HepG2 (cell line): ENCODE results near the gene ITGA6. TPM values are rescaled to one million over a fixed set of nuclear protein-coding genes. Genes with fewer than 3 reads are reported as not detected.

Experiments used
- HDAC1 ChIP-seq: sonication (generic); formaldehyde crosslinking; IDR thresholded peaks from 2 replicates; pipeline ENCODE4 v1.5.1; 2020; ENCODE audit warnings: mild to moderate bottlenecking, missing genetic modification reagents
- IKZF4 ChIP-seq: sonication (generic); formaldehyde crosslinking; IDR thresholded peaks from 2 replicates; pipeline ENCODE4 v1.5.1; 2020; ENCODE audit warnings: borderline replicate concordance, mild to moderate bottlenecking, low read depth, missing genetic modification reagents; ENCODE audit errors: not compliant biosample characterization
- KDM6A ChIP-seq: IDR thresholded peaks from 2 replicates; pipeline ENCODE4 v1.6.1; 2016; ENCODE audit warnings: low read depth
- LCORL ChIP-seq, 2 experiments: fragments of 450-650 bp in 1 of 2; sonication (generic) in 1 of 2; formaldehyde crosslinking in 1 of 2; IDR thresholded peaks; 2 replicates each; pipeline versions ENCODE4 v1.5.0 to v1.6.1; 2017 to 2020; ENCODE audit warnings: antibody characterized with exemption in 1 of 2, missing genetic modification reagents in 1 of 2
- MEIS2 ChIP-seq: sonication (generic); formaldehyde crosslinking; IDR thresholded peaks from 2 replicates; pipeline ENCODE4 v1.9.0; 2021; ENCODE audit warnings: mild to moderate bottlenecking, missing genetic modification reagents
- TERF1 ChIP-seq: sonication (generic); formaldehyde crosslinking; IDR thresholded peaks from 2 replicates; pipeline ENCODE4 v1.8.0; 2022; ENCODE audit warnings: mild to moderate bottlenecking, missing genetic modification reagents, moderate library complexity
- XBP1 ChIP-seq: sonication (generic); formaldehyde crosslinking; IDR thresholded peaks from 2 replicates; pipeline ENCODE4 v1.5.0; 2020; ENCODE audit warnings: missing genetic modification reagents
- ZNF160 ChIP-seq: sonication (generic); formaldehyde crosslinking; IDR thresholded peaks from 2 replicates; pipeline ENCODE4 v1.8.0; 2022; ENCODE audit warnings: mild to moderate bottlenecking, inconsistent platforms, missing genetic modification reagents
- ZNF235 ChIP-seq: sonication (generic); formaldehyde crosslinking; IDR thresholded peaks from 2 replicates; pipeline ENCODE4 v1.8.1; 2023; ENCODE audit warnings: mild to moderate bottlenecking, missing genetic modification reagents, borderline replicate concordance
- ZNF274 ChIP-seq: sonication (generic); formaldehyde crosslinking; IDR thresholded peaks from 2 replicates; pipeline ENCODE4 v1.5.1; 2020; ENCODE audit warnings: mild to moderate bottlenecking, missing genetic modification reagents
- ZNF350 ChIP-seq: sonication (generic); formaldehyde crosslinking; IDR thresholded peaks from 2 replicates; pipeline ENCODE4 v1.4.0; 2020; ENCODE audit warnings: mild to moderate bottlenecking, low read depth, missing genetic modification reagents, borderline replicate concordance
- ZNF550 ChIP-seq: sonication (generic); formaldehyde crosslinking; IDR thresholded peaks from 2 replicates; pipeline ENCODE4 v1.4.0; 2020; ENCODE audit warnings: mild to moderate bottlenecking, missing genetic modification reagents, borderline replicate concordance
- ZNF598 ChIP-seq: sonication (generic); formaldehyde crosslinking; IDR thresholded peaks from 2 replicates; pipeline ENCODE4 v1.5.1; 2020; ENCODE audit warnings: mild to moderate bottlenecking, missing genetic modification reagents, borderline replicate concordance
- ZSCAN9 ChIP-seq: IDR thresholded peaks from 2 replicates; pipeline ENCODE4 v1.6.1; 2016; ENCODE audit warnings: borderline replicate concordance
- polyA plus RNA-seq, 8 experiments: library from polyadenylated mRNA; depleted of rRNA in 3 of 8; stranded (reverse) in 7 of 8; unstranded in 1 of 8; fragments of >200 nt; fragmentation: Illumina TruSeq in 4 of 8; extraction: Trizol in 4 of 8; gene quantifications; 2 replicates each; pipeline versions ENCODE4 v1.2.1 to v1.2.3, GENCODE V29; 2011 to 2016; ENCODE audit warnings: low read depth in 4 of 8, missing spikeins in 1 of 8, mixed read lengths in 1 of 8; ENCODE audit not compliant: insufficient read depth in 1 of 8
- total RNA-seq, 5 experiments: library from RNA; depleted of rRNA; stranded (reverse); fragments of >200 nt; fragmentation: Illumina TruSeq; extraction: Trizol; gene quantifications; 2 replicates each; pipeline ENCODE4 v1.2.3, GENCODE V29; 2016; ENCODE audit warnings: low read depth in 1 of 5
- TF ChIP-seq, protein P1 (sequence below): sonication (generic); formaldehyde crosslinking; IDR thresholded peaks from 2 replicates; pipeline ENCODE4 v1.4.0; 2020; ENCODE audit warnings: missing genetic modification reagents
- TF ChIP-seq, protein P2 (sequence below): sonication (generic); formaldehyde crosslinking; IDR thresholded peaks from 2 replicates; pipeline ENCODE4 v1.4.0; 2020; ENCODE audit warnings: missing genetic modification reagents; ENCODE audit errors: not compliant biosample characterization
- TF ChIP-seq, protein P3 (sequence below): sonication (generic); formaldehyde crosslinking; IDR thresholded peaks from 2 replicates; pipeline ENCODE4 v1.5.1; 2020; ENCODE audit warnings: mild to moderate bottlenecking, missing genetic modification reagents, moderate library complexity
- TF ChIP-seq, protein P4 (sequence below): sonication (generic); formaldehyde crosslinking; IDR thresholded peaks from 2 replicates; pipeline ENCODE4 v1.8.0; 2022; ENCODE audit warnings: mild to moderate bottlenecking, missing genetic modification reagents; ENCODE audit not compliant: insufficient replicate concordance

ITGA6 gene
- total and polyA plus RNA-seq, 2 of the 13 experiments (the other 11 are each of a cell fraction or from before 2014, with no cell fraction given): 24.0 to 92.5 TPM

- TF ChIP-seq MEIS2 (CRISPR knock-in tag): peak; percentile 17; the same call in 1 of the 2 replicates
- TF ChIP-seq ZNF350 (CRISPR knock-in tag): no peak
- TF ChIP-seq, protein P1, sequence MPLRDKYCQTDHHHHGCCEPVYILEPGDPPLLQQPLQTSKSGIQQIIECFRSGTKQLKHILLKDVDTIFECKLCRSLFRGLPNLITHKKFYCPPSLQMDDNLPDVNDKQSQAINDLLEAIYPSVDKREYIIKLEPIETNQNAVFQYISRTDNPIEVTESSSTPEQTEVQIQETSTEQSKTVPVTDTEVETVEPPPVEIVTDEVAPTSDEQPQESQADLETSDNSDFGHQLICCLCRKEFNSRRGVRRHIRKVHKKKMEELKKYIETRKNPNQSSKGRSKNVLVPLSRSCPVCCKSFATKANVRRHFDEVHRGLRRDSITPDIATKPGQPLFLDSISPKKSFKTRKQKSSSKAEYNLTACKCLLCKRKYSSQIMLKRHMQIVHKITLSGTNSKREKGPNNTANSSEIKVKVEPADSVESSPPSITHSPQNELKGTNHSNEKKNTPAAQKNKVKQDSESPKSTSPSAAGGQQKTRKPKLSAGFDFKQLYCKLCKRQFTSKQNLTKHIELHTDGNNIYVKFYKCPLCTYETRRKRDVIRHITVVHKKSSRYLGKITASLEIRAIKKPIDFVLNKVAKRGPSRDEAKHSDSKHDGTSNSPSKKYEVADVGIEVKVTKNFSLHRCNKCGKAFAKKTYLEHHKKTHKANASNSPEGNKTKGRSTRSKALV: peak; percentile 22
- TF ChIP-seq IKZF4 (CRISPR knock-in tag): no peak
- no peak; the same call in 1 of the 2 replicates for TF ChIP-seq ZSCAN9 (CRISPR knock-in tag)
- no peak for TF ChIP-seq KDM6A (CRISPR knock-in tag)
- TF ChIP-seq ZNF235: peak; percentile 42; the same call in 1 of the 2 replicates
- no peak for TF ChIP-seq LCORL (IDR thresholded peaks at IDR 0.05)
- peak; percentile 68 for TF ChIP-seq LCORL (CRISPR knock-in tag; IDR thresholded peaks at IDR 0.05)
- peak; percentile 35; the same call in 1 of the 2 replicates for TF ChIP-seq ZNF160 (CRISPR knock-in tag)
- no peak for TF ChIP-seq XBP1 (CRISPR knock-in tag)
- no peak for TF ChIP-seq TERF1
- 0 out of 2 replicates have a peak, but pooled peaks have one; percentile 55 for TF ChIP-seq ZNF274 (CRISPR knock-in tag)
- TF ChIP-seq, protein P2, sequence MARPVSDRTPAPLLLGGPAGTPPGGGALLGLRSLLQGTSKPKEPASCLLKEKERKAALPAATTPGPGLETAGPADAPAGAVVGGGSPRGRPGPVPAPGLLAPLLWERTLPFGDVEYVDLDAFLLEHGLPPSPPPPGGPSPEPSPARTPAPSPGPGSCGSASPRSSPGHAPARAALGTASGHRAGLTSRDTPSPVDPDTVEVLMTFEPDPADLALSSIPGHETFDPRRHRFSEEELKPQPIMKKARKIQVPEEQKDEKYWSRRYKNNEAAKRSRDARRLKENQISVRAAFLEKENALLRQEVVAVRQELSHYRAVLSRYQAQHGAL (CRISPR knock-in tag): no peak
- TF ChIP-seq ZNF550 (CRISPR knock-in tag): no peak
- TF ChIP-seq ZNF598 (CRISPR knock-in tag): no peak
- TF ChIP-seq, protein P3, sequence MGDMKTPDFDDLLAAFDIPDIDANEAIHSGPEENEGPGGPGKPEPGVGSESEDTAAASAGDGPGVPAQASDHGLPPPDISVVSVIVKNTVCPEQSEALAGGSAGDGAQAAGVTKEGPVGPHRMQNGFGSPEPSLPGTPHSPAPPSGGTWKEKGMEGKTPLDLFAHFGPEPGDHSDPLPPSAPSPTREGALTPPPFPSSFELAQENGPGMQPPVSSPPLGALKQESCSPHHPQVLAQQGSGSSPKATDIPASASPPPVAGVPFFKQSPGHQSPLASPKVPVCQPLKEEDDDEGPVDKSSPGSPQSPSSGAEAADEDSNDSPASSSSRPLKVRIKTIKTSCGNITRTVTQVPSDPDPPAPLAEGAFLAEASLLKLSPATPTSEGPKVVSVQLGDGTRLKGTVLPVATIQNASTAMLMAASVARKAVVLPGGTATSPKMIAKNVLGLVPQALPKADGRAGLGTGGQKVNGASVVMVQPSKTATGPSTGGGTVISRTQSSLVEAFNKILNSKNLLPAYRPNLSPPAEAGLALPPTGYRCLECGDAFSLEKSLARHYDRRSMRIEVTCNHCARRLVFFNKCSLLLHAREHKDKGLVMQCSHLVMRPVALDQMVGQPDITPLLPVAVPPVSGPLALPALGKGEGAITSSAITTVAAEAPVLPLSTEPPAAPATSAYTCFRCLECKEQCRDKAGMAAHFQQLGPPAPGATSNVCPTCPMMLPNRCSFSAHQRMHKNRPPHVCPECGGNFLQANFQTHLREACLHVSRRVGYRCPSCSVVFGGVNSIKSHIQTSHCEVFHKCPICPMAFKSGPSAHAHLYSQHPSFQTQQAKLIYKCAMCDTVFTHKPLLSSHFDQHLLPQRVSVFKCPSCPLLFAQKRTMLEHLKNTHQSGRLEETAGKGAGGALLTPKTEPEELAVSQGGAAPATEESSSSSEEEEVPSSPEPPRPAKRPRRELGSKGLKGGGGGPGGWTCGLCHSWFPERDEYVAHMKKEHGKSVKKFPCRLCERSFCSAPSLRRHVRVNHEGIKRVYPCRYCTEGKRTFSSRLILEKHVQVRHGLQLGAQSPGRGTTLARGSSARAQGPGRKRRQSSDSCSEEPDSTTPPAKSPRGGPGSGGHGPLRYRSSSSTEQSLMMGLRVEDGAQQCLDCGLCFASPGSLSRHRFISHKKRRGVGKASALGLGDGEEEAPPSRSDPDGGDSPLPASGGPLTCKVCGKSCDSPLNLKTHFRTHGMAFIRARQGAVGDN (CRISPR knock-in tag): peak; percentile 86
- TF ChIP-seq, protein P4, sequence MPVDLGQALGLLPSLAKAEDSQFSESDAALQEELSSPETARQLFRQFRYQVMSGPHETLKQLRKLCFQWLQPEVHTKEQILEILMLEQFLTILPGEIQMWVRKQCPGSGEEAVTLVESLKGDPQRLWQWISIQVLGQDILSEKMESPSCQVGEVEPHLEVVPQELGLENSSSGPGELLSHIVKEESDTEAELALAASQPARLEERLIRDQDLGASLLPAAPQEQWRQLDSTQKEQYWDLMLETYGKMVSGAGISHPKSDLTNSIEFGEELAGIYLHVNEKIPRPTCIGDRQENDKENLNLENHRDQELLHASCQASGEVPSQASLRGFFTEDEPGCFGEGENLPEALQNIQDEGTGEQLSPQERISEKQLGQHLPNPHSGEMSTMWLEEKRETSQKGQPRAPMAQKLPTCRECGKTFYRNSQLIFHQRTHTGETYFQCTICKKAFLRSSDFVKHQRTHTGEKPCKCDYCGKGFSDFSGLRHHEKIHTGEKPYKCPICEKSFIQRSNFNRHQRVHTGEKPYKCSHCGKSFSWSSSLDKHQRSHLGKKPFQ: peak; percentile 53
- TF ChIP-seq HDAC1 (CRISPR knock-in tag): peak; percentile 71; the same call in 1 of the 2 replicates
Observed at GRCh38 chr2:172427256-172427989, at the start of gene ITGA6 (continued).
